Ovary (tissue), 9 donors: ENCODE data around the gene TMEM182. TPM values are rescaled to one million over a fixed set of nuclear protein-coding genes. Genes with fewer than 3 reads are reported as not detected.

ENCODE experiments used
- DNase-seq, 5 donors: peaks; one replicate each; pipeline ENCODE4 v3.0.0-alpha.2; 2019 to 2020
- H3K27ac ChIP-seq, 2 donors: fragments of 200-600 bp; one replicate each; pipeline versions ENCODE4 v1.5.1 to v1.8.0; 2019 to 2022
- H3K27me3 ChIP-seq: fragments of 200-600 bp; one replicate; pipeline ENCODE4 v1.8.0; 2022
- H3K36me3 ChIP-seq: fragments of 200-600 bp; sonication (generic); one replicate; pipeline ENCODE4 v1.5.1; 2019
- H3K4me1 ChIP-seq: one replicate; pipeline ENCODE4 v1.8.1; 2013; ENCODE audit warnings: mild to moderate bottlenecking, moderate library complexity; ENCODE audit not compliant: insufficient read depth
- H3K4me3 ChIP-seq: fragments of 200-600 bp; sonication (generic); one replicate; pipeline ENCODE4 v1.5.1; 2017
- H3K9me3 ChIP-seq, 2 donors: fragments of 200-600 bp in 1 of 2; sonication (generic) in 1 of 2; one replicate each; pipeline versions ENCODE4 v1.5.1 to v1.8.1; 2013 to 2019; ENCODE audit warnings: mild to moderate bottlenecking in 1 of 2, moderate library complexity in 1 of 2
- CTCF ChIP-seq, 3 donors: fragments of 450-650 bp in 2 of 3; fragments of 200-600 bp in 1 of 3; IDR thresholded peaks; one replicate each; pipeline versions ENCODE4 v1.5.1 to v1.8.0; 2016 to 2022; ENCODE audit warnings: antibody characterized with exemption in 3 of 3, mild to moderate bottlenecking in 1 of 3
- EP300 ChIP-seq: sonication (generic); formaldehyde crosslinking; IDR thresholded peaks from one replicate; pipeline ENCODE4 v1.6.1; 2017; ENCODE audit warnings: antibody characterized with exemption
- POLR2A ChIP-seq: fragments of 450-650 bp; IDR thresholded peaks from one replicate; pipeline ENCODE4 v1.6.1; 2017; ENCODE audit warnings: antibody characterized with exemption, mild to moderate bottlenecking, moderate library complexity
- whole genome bisulfite sequencing, 3 donors: extraction: QIAGEN DNeasy Blood & Tissue Kit in 1 of 3; methylation state at CpG; one replicate each; pipeline versions ENCODE4 v1.1.5 to v1.1.7; 2013 to 2017; 5-methylcytosine and 5-hydroxymethylcytosine counted together
- intact Hi-C, 4 donors: fragments of 100-400 bp; cut with DNase I; formaldehyde crosslinking; loops; one replicate each; pipeline versions ENCODE4 v1.11.0 to v1.15.1; 2022 to 2023
- polyA plus RNA-seq, 2 donors: library from polyadenylated mRNA; stranded (reverse); fragments of 200-250 nt in 1 of 2; fragments of 350-450 nt in 1 of 2; fragmentation: Illumina TruSeq in 1 of 2; extraction: RNeasy Lipid Tissue Mini Kit (QIAGEN cat#74804) in 1 of 2; gene quantifications; one replicate each; pipeline ENCODE4 v1.2.3, GENCODE V29; 2013 to 2014
- total RNA-seq, 7 donors: library from RNA; depleted of rRNA in 2 of 7; stranded (reverse); fragments of >200 nt in 2 of 7; fragmentation: NEBNext Ultra II Directional in 3 of 7; extraction: Animal tissue kit (Norgen Biotek cat#: 25700) in 3 of 7; gene quantifications; one replicate each; pipeline versions ENCODE4 v1.1.0 to v1.2.4, GENCODE V29; 2016 to 2023
- donor health status: DM: no; HTN: no; CAD: no; lungs with moderate emphysema.
- donor health status: DM: no; HTN: no; CAD: no.
- donor health status: Bipolar disorder and iron deficiency.
- donor health status: DM: yes; HTN: yes; CAD: no.
- donor health status: DM: no; HTN: no; CAD: no.
- donor health status: DM: yes; HTN: yes; CAD: no.

Gene TMEM182
- total and polyA plus RNA-seq, 9 donors: 0.91 to 4.0 (median 2.3) TPM

GRCh38 chr2:102844911-102845310 lies 83.1 kb downstream of the TMEM182 start:
- Histone ChIP-seq H3K4me1 (peaks cover 2% of the 10 kb centered on the region), H3K9me3 (no peaks in the 10 kb centered on the region), H3K27ac (no peak overlapping the region), H3K36me3 (no peaks in the 10 kb centered on the region), H3K27me3 (no peaks in the 10 kb centered on the region), H3K4me3 (no peak overlapping the region)
- intact Hi-C loops: no loop called here
- 89 to 96% (median 95%) methylated on average over 3 of the region's 3 CpGs for WGBS, 3 donors
- TF ChIP-seq EP300: no peak
- TF ChIP-seq POLR2A: no peak
- TF ChIP-seq CTCF (IDR thresholded peaks at IDR 0.05): no peak
- DNase-seq: no peak

- TF ChIP-seq CTCF (IDR thresholded peaks at IDR 0.05): no peak
- TF ChIP-seq POLR2A: no peak
- TF ChIP-seq EP300: no peak
- no peaks in the 10 kb centered on the region for H3K36me3 ChIP-seq
- peaks cover 2% of the 10 kb centered on the region for H3K4me1 ChIP-seq
- H3K27ac ChIP-seq: no peak overlapping the region
- H3K9me3 ChIP-seq: no peaks in the 10 kb centered on the region
- no peaks in the 10 kb centered on the region for H3K27me3 ChIP-seq
- H3K4me3 ChIP-seq: no peak overlapping the region
- 1 to 4% (median 3%) methylated on average over 12 of the region's 12 CpGs for WGBS, 3 donors
- peak in 4 of 5 donors; percentile 20 to 49 (median 26) for DNase-seq
- intact Hi-C loops: no loop called here
These were observed 86.6 kb downstream of the TMEM182 start for GRCh38 chr2:102848366-102848839.

GRCh38 chr2:102850888-102851287 lies 89.1 kb downstream of the TMEM182 start:
- WGBS, 3 donors: 63 to 77% (median 66%) methylated on average over 6 of the region's 6 CpGs
- no peak overlapping the region for H3K27ac ChIP-seq
- H3K4me3 ChIP-seq: no peak overlapping the region
- no peak for TF ChIP-seq CTCF (IDR thresholded peaks at IDR 0.05)
- TF ChIP-seq POLR2A: no peak
- TF ChIP-seq EP300: no peak
- peaks cover 2% of the 10 kb centered on the region for H3K4me1 ChIP-seq
- H3K9me3 ChIP-seq: no peaks in the 10 kb centered on the region
- intact Hi-C loops: no loop called here
- H3K27me3 ChIP-seq: no peaks in the 10 kb centered on the region
- no peak for DNase-seq
- H3K36me3 ChIP-seq: no peaks in the 10 kb centered on the region

DNA sequence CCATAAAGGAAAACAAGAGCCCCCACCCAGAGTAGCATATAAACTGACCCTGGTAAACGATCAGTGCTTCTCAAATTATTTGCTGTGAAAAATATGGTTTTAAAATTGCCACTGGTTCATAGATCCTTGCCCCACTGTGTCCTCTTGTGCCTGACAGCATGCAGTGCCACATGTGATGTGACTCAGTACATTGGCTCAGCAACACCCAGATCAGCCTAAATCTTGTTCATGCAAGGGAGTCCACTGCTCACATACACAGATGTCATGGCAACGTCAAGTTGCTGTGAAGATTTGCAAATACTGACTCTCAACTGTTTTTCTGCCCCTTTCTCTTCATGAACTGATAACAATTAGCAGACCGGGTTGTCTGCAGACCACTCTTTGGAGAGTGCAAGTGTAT lies 91.0 kb downstream of the TMEM182 start:
- DNase-seq: no peak
- Histone ChIP-seq H3K9me3 (no peaks in the 10 kb centered on the region), H3K27me3 (no peaks in the 10 kb centered on the region), H3K36me3 (no peaks in the 10 kb centered on the region), H3K27ac (no peak overlapping the region), H3K4me3 (no peak overlapping the region), H3K4me1 (peaks cover 2% of the 10 kb centered on the region)
- intact Hi-C loops: no loop called here
- WGBS, 3 donors: 80 to 89% (median 82%) methylated on average over 3 of the region's 3 CpGs
- TF ChIP-seq POLR2A (no peak), EP300 (no peak), CTCF (IDR thresholded peaks at IDR 0.05) (no peak)

Other genes starting within 250 kb of the TMEM182 start
- under 1 TPM in 4 of 7 donors, not detected in 3; 0.08 to 0.46 (median 0.15) TPM for gene SLC9A2, start 142.5 kb upstream of the TMEM182 start, total RNA-seq
- not detected for gene SLC9A2, start 142.5 kb upstream of the TMEM182 start, polyA plus RNA-seq